Fibroblast of skin of back (primary cell): ENCODE results near the gene KCNJ4.

Source experiments
- DNase-seq: peaks from one replicate; pipeline ENCODE4 v3.0.0-alpha.2; 2013

Gene KCNJ4

DNA sequence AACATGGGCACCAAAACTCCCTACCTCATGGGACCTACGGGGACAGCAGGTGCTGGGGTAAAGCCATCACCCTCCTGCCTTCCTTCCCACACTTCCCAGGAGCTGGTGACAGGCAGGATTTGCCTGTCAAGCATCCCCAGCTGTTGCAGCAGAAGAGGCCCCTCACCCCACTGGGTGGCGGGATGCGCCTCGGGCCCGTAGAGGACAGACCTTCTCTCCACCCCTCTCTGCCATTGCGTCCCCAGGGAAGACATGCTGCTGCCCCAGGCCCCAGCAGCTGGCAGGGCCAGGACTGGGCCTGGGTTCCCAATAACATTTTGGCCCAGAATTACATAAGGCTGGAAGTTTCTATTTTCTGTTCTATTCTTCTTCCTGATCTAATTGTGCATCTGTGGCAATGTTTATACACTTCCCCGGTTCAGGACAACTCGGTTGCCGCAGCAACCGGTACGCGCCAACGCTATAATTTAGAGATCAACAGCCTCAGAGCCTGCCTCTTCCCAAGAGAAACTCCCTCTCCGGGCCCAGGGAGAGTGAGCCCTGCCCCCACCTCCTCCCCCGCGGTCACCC, 25.4 kb downstream of the KCNJ4 start:
- DNase-seq = no peak

DNA sequence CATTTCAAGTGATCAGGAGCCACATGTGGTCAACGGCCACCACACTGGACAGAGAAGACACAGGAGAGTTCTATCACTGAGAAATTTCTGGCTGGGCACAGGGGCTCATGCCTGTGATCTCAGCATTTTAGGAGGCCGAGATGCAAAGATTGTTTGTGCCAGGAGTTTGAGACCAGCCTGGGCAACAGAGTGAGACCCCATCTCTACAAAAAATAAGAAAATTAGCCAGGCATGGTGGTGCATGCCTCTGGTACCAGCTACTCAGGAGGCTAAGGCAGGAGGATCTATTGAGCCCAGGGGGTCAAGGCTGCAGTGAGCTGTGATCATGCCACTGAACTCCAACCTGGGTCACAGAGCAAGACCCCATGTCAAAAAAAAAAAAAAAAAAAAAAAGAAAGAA, 26.3 kb downstream of the KCNJ4 start:
- no peak for DNase-seq

DNA sequence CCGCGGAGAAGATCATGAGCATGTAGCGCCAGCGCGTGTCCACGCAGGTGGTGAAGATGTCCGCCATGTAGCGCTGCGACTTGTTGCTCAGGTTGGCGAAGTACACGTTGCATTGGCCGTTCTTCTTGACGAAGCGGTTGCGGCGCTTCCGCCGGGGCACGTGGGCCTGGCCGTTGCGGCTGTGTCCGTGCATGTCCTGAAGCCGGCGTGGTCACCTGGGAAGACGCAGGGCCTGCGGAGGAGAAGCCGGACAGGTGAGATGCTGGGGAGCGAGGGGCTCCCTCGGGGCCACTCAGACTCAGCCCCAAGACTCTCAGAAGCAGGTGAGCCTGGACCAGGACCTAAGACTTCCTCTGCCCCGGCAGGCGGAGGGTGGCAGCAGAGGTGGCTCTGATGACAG, 27.1 kb downstream of the KCNJ4 start:
- no peak for DNase-seq

DNA sequence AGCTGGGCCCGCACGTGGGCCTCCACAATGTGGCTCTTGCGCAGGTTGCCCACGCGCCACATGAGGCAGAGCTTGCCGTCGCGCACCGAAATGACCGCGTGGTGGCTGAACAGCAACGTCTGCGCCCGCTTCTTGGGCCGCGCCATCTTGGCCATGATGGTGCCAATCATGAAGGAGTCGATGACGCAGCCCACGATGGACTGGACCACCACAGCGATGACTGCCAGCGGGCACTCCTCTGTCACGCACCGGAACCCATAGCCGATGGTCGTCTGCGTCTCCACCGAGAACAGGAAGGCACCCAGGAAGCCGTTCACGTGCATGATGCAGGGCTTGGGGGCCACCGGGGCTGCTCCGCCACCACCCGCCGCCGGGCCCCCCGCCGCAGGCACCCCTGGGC, 27.5 kb downstream of the KCNJ4 start:
- DNase-seq = no peak

DNA sequence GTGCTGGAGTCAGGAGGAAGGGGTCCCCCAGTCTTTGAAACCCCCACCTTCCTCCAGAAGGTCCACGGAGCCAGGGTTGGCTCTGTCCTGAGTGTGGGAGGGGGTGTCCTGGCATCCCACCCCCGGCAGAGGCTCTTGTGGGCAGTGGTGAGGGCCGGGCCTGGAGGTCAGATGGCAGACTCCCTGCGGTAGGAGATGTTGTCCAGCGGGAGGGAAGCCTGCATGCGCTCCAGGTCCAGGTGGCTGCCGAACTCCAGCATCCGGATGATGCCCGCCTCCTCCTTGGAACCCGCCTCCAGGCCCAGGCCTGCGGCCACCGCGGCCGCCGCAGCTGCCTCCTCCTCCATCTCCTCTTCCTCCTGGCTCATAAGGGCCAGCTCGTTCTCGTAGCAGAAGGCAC, 28.4 kb downstream of the KCNJ4 start:
- no peak for DNase-seq

DNA sequence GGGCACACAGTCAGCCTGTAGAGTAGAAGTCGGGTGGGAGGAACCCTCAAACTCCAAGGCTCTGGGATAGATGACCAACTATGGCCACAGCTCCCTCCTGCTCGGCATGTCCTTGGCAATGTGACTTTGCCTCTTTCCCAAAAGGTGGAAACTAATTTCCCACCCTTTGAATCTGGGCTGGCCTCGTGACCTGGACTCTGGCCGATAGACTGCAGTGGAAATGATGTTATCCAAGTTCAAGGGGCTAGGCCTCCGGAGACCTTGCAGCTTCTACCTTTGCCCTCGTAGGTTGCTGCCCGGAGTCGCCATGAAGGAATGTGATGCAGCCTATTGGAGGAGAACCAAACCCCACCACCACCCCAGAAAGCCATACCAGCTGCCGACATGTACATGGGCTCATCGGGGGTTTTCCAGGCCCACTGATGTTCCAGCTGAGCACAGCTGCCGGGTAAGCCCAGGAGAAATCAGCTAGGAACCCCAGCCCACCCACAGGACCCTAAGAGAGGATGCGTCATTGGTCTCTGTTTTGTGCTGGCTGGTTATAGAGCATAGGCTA, 30.4 kb downstream of the KCNJ4 start:
- DNase-seq = no peak

DNA sequence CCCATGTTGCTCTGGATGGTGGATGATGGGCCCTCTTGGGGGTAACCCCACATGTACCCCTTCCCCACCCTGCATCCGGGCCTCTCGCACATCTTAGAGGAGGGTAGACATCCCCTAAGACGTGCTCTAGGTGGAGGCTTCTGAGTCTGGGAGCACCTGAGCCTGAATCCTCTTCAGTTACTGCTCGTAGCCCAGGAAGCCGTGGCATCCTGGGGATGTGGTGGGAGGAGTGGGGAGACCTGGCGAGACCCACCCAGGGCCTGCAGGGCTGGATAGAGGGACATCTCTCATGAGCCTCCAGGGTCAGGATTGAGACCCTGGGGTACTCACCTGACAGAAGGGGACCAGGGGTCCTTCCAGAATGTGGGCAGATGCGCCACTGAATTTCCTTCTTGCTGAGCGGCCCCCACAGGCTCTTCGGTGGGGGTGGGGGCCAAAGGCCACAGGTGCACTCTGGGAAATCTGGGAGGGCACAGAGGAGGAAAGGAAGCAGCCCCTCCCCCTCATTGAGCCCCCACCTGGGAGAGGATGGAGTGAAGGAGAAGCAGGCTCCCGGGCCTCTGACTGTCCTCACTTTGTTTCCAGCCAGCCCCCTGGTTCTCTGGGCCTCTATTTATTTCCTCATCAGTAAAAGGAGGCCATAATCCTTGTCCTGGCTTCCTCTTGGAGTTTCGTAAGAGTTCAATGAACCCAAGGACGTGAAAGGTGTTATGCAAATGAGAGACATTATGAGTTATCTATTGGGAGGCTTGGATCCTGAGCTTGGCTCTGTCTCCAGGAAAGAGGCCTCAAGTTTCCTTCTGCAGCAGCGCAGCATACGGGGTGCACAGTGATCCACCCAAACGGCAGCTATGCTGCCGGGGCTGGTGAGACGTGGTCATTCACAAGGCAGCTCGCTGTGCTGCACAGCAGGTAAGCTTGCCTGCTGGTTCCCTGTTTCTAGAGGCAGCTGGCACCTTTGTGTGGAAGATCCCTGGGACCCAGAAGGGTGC, 31.2 kb downstream of the KCNJ4 start:
- no peak for DNase-seq

DNA sequence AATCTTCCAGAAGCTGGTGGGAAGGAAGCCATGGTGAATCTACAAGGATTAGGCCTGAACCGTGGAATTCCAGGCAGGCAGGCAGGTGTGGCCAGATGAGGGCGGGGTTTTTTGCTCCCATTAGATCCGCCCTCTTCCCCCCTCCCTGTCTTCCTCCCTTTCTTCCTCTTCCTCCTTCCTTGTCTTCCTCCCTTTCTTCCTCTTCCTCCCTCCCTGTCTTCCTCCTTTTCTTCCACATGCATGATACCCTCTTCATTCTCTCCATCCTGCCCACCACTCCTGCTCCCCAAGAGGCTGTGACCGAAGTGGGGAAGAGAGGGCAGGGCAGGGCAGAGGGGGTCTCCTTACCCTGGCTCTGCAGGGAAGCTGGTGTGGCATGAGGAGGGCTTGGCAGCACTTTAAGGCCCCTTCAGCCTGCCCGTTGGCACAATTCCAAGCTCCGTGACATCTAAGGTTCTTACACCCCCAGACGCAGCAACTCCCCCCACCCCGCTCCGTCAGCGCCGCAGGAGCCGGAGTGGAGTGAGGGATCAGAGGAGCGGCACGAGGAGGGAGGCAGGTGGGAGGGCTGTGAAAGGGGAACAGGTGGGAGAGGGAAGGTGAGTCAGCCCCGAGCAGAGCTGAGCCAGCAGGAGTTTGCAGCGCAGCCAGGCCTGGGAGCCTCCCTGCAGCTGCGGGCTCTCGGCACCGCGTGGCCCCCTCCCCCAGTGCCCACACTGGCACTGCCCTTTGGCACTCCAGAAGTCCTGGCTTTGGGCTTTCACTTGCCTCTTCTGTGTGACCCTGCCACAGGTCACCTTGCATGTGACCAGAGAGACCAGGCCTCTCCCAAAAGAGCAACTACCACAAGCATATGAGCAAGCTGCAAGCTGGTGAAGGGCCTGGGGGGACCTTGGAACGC, 32.1 kb downstream of the KCNJ4 start:
- DNase-seq = no peak

DNA sequence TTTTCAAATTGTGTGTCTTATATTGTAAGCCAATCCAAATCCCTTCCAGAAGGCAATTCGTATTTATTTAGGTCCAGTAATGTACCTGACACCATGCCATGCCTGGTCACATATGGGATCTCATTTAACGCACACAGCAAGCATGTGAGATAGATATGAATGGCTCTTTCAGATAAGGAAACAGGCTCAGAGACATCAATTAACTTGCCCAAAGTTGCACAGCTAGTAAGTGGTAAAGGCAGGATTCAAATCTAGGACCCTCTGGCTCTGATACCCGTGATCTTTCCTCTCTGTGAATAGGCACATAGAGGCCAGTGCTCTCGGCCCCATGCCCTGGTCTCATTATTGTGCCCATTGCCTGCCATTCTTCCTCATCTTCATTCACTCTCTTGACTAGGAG, 34.3 kb downstream of the KCNJ4 start:
- DNase-seq = no peak

DNA sequence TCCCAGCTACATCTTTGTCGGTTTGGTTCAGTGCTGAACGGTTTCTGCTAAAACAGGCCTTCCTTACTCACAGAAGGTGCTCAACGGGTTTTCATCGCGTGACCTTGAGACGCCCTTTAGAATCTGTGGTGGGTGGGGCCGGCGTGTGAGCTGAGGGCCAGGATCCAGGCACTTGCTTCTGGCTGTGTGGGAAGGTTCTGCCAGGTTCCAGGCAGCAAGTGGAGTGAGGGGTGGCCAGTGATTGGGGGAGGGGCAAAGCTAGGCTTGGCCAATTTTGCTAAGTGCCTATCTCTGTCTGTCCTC, 35.2 kb downstream of the KCNJ4 start:
- no peak for DNase-seq

DNA sequence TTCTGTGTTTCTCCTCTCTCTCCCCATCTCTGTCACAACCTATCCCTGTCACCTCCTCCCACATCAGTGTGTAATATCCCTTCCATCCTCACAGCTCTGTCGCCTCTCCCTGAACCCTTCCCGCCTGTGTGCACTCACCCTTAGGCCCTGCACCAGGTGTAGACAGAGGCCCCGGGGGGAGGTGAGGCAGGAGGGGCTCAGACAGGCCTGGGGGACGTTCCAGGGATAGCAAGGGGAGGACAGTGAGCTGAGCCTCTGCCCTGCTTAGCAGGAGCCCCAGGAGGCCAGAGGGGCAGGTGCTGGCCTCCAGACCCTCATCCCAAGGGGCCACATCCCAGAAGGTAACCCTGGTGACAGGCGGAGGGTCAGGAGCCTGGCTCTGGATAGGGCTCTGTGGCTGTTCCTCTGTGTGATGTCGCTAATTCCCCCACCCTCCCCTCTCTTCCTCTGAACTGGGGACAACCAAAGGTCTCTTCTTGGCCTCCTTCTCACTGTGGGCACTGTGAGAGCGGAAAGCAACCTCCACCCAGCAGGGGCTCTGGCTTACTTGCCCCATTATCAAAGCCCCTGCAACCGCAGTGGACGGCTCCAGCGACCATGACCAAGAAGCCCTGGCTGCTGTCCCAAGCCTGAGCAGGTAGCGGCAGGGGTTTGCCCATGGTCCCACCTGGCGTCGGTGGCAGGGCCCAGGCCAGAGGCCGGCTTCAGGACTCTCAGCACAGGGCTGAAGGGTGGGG, 35.7 kb downstream of the KCNJ4 start:
- DNase-seq = no peak

DNA sequence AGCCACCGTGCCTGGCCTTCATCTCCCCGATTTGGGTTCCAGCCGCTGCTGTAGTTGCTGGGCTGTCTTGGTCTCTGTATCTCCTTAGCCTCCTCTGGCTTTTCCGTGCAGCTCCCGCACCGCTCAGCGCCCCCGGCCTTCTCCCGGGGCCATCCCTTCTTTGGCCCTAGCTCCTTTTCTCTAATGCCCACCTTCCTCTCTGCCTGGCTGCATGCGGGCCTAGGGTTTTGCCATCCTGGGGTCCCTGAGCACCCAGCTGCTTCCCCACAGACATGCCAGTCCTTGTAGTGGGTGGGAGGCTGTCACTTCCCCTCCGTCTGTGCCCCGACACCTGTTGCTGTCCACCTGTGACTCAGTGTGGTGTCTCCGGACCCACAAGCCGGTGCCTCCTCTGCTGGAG, 36.4 kb downstream of the KCNJ4 start:
- no peak for DNase-seq

DNA sequence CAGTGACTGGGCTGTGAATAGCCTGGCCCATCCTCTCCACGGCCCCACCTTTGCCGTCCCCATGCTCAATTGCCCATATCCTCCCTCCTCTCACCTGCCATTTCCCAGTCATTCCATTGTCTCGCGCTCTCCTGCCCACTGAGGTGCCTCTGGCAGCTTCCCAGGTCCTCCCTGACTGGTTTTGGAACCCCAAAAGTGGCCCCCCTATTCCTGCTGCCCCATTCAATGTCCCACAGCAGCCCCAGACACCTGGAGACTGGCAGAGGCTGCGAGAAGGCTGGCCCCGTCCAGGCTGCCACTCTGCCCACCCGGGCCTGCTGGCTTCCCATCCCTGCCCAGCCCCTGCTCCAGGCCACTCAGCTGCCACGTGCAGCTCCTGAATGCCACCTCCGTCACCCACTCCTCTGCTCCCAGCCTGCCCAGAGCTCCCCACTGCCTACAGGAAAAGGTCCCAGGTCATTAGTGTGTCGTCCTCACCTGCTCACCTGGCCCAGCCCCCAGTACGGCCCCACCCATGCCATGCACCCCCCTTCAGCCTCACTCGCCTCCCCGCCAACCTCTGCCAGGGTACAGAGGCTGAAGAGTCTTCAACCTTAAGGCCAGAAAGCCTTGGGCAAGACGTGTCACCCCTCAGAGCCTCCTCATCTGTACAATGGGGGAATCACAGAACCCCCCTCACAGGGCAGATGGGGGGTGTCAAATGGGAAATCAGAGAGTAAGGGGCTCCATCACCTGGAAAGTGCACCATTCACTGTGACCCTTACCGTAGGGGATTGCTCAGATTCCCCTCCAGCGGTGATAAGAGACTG, 37.5 kb downstream of the KCNJ4 start:
- no peak for DNase-seq

DNA sequence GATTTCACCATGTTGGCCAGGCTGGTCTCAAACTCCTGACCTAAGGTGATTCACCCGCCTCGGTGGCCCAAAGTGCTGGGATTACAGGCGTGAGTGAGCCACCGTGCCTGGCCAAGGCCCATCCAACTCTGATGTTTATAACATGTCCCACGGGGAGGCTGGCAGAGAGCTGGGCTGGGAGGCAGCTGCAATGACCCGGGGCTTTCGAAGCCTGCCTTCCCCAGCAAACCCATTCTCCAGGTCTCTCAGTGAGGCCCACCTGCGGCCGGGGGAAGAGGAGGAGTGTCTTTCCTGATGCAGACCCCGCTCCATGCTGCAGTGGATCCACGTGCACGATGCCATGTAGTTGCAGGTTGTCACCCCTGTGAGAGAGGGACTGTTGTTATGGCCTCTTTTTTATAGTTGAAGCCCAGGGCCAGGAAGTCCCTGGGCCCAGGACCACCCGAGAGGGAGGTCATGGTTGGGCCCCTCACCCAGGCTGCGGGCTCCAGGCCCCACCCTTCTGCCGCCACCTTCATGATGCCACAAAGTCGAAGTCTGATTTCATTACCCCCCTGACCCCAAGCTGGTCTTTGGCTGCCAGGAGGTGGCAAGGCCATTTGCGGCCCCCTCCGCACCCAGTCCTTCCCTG, 38.3 kb downstream of the KCNJ4 start:
- no peak for DNase-seq

DNA sequence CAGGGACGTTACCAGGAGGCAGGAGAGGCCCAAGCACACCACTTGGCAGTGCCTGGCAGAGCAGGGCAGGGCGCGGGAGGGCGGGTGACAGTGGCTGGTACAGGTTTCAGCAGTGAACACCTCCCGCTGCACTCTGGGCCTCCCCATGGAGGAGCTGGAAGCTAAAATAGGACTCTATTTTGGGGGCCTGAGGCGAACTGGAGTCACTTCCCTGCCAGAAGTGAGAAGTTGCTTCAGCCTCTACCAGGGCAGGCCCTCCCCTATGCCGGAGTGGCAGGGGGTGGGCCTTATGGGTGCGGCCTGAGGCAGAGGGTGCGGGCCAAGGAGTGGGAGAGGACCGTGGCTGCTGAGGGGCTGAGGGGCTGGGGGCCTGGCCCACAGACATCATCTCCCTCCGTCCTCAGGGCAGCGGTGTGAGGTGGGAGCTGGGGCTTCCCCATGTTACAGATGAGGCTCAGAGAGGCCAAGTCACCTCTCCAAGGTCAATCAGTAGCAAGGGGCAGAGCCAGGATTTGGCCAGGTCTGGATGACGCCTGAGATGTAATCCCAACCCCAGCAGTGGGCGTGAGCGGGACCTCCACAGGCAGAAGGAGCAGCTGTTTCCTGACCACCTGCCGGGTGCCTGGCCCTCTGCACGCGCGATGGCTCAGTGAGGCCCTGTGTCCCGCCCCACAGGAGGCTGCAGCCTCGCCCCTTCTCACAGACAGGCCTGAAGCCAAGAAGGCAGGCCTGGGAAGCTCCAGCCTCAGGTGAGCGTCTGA, 39.3 kb downstream of the KCNJ4 start:
- DNase-seq = no peak

DNA sequence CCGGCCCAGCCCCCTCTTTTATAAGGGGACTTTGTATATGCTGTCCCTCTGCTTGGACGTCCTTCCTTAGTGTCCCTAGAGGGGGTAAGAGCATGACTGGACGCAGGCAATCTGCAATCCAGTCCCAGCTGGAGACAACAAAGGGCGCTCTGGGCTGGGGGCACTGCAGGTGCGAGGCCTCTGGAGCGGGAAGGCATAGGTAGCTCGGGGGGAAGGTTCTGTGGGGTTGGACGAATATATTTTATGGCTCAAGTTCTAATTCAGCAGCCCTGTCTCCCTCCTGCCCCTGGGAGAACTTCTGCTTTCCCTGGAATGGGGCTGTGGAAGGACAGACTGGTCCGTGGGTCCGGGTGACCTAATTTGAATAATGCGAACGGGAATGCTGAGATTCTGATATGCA, 40.0 kb downstream of the KCNJ4 start:
- no peak for DNase-seq

DNA sequence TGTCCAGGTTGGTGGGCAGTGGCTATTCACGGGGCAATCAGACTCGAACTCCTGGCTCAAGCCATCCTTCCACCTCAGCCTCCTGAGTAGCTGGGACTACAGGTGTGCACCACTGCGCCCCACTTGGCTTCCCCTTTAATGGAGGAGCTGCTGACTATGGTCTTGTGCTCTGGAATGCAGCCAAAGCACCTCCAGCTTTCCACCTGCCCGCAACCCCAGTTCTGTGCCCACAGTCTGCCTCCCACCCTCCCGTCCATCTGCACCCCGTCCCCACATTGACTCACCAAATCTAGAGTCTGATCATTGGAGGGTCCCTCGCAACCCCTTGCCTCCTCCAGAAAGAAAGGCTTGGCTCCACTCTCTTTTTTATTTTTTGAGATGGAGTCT, 41.0 kb downstream of the KCNJ4 start:
- no peak for DNase-seq

DNA sequence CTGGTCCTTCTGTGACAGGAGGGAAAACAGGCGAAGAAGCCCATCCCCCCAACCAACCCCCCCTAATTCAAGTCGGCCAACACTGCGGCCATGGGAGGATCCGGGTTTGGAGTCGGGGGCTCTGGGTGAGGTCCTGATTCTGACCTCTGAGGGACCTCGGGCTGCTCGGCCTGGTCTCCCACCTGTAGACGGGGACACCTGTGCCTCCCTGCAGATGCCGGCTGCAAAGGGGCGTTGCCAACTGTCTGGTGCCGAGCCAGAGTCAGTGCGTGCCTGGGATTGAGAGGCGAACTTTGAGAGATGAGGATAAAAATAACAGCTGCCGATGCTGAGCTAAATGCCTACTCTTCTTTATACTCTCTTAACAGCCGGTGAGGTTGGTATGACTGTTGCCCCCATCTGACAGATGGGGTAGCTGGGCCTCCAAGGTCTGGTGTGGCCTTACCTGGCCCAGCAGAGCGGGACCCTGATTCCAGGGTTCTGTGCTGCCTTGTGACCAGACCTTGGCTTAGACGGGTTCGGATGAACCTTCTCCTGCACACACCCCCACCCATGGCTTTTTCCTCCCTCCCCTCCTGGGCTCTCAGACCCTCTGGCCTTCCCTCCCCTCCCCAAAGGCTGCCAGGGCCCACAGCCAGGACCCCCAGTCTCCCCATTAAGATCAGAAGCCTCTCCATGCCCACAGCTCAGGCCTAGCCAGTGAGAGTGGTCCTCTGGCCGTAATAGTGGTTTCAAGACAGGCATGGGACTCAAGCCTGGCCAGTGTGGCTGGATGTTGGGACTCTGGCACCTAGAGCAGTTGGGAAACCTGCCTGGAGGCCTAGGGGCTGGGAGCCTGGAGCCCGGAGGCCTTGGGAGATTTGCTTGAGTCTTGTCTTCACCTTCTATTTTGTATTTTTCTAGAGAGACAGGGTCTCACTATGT, 41.7 kb downstream of the KCNJ4 start:
- no peak for DNase-seq

DNA sequence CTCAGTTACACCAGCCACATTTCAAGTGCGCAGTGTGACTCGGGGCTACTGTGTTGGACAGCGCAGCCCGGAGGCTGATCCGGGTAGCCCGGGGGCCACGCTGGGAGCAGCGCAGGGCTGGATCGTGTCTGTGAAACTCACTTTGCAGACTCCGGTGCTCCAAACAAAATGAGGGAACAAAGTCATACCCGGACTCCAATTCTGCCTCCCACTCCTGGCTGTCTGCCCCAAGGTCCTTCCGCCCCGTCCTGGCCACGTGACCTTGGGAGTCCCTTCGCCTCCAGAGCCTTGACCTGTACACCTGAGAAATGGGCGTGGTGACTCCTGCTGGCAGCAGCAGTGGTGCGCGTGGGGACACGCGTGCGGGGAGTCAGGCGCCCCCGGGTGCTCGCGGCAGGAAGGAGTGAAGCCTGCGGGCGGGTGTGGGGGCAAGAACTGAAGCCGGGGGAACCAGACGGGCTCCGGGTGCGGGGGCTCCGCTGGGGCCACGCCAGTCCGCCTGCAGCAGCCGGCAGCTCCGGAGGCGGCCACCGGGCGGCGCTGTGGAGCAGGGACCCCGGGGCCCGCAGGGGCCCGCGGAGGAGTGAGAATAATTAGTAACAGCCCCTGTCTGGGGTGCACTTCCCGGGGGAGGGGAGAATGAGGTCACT, 42.4 kb downstream of the KCNJ4 start:
- no peak for DNase-seq
